Gastroesophageal sphincter (tissue), 3 donors: Measurements from ENCODE around the gene MTHFD1L.

Experiments used
- CTCF ChIP-seq, 4 experiments: fragments of 200-600 bp in 2 of 4; fragments of 450-650 bp in 2 of 4; sonication (generic) in 1 of 4; IDR thresholded peaks; one replicate each; pipeline ENCODE4 v1.5.1; 2017 to 2019; ENCODE audit warnings: antibody characterized with exemption in 4 of 4, mild to moderate bottlenecking in 2 of 4, moderate library complexity in 2 of 4
- EP300 ChIP-seq: sonication (generic); formaldehyde crosslinking; IDR thresholded peaks from one replicate; pipeline ENCODE4 v1.6.1; 2017; ENCODE audit warnings: antibody characterized with exemption, mild to moderate bottlenecking
- POLR2A ChIP-seq, 2 donors: fragments of 450-650 bp; IDR thresholded peaks; one replicate each; pipeline ENCODE4 v1.6.1; 2017; ENCODE audit warnings: antibody characterized with exemption in 2 of 2, mild to moderate bottlenecking in 2 of 2, moderate library complexity in 1 of 2
- POLR2AphosphoS5 ChIP-seq: sonication (generic); formaldehyde crosslinking; IDR thresholded peaks from one replicate; pipeline ENCODE4 v1.6.1; 2017; ENCODE audit warnings: antibody characterized with exemption

- no peak for TF ChIP-seq POLR2A (IDR thresholded peaks at IDR 0.05)
- TF ChIP-seq POLR2AphosphoS5, result no peak
- no peak for TF ChIP-seq CTCF (IDR thresholded peaks at IDR 0.05)
- no peak for TF ChIP-seq EP300
Measured at GRCh38 chr6:151012321-151013294, 147.1 kb downstream of the MTHFD1L start.
